ENCODE measurements around the gene PLEKHJ1.

DNA sequence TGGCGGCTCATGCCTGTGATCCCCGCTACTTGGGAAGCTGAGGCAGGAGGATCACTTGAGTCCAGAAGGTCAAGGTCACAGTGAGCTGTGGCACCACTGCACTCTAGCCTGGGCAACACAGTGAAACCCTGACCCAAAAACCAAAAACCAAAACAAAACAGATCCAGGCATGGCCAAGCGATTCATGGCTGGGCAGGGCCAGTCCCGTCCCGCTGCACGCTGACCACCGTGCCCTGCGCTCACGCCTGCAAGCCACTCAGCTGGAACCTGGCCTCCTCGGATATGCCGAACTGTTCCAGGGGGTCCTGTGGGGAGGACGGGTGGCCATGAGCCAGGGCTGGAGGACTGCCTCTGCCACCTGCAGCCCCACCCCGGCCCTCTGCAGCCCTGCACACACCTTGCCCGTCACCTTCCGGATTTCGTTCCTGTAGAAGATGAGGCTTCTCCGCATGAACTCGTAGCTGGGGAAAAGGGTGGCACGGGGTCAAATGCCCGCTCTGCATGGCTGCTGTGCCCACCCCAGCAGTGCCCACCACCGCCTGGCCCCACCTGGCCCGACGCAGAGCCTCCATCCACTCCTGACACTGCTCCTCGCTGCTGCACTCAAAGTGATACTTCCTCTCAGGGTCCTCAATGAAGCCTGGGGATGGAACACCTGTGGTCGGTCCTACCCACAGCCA, 2.4 kb downstream of the PLEKHJ1 start:
- TF ChIP-seq, protein P1, sequence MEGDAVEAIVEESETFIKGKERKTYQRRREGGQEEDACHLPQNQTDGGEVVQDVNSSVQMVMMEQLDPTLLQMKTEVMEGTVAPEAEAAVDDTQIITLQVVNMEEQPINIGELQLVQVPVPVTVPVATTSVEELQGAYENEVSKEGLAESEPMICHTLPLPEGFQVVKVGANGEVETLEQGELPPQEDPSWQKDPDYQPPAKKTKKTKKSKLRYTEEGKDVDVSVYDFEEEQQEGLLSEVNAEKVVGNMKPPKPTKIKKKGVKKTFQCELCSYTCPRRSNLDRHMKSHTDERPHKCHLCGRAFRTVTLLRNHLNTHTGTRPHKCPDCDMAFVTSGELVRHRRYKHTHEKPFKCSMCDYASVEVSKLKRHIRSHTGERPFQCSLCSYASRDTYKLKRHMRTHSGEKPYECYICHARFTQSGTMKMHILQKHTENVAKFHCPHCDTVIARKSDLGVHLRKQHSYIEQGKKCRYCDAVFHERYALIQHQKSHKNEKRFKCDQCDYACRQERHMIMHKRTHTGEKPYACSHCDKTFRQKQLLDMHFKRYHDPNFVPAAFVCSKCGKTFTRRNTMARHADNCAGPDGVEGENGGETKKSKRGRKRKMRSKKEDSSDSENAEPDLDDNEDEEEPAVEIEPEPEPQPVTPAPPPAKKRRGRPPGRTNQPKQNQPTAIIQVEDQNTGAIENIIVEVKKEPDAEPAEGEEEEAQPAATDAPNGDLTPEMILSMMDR (IDR thresholded peaks at IDR 0.05), result no peak
- TF ChIP-seq POLR2A (IDR thresholded peaks at IDR 0.05), result no peak
